HG03457 (cell line): ENCODE measurements around the gene HBZ.
"Not testable (repeated sequence)": the region's sequence is repeated elsewhere in the genome, so short reads cannot be mapped to it uniquely, and the experiment has no call there.

Experiments
- ATAC-seq: cut with Tn5 transposase; IDR thresholded peaks from one replicate; pipeline ENCODE4 v1.9.1; 2021; ENCODE audit warnings: moderate number of reproducible peaks; ENCODE audit not compliant: unreplicated experiment

HBZ gene

DNA sequence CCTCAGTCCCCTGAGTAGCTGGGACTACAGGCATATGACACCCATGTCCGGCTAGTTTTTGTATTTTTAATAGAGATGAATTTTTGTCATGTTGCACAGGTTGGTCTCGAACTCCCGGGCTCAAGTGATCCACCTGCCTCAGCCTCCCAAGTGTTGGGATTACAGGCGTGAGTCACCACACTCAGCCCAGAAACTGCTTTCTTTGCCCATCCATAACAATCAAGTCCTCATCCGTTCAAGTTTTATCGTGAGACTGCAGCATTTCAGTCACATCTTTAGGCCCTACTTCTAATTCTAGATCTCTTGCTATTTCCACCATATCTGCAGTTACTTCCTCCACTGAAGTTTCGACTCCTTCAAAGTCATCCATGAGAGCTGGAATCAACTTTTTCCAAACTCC, 20.3 kb upstream of the HBZ start:
- ATAC-seq, result no peak

DNA sequence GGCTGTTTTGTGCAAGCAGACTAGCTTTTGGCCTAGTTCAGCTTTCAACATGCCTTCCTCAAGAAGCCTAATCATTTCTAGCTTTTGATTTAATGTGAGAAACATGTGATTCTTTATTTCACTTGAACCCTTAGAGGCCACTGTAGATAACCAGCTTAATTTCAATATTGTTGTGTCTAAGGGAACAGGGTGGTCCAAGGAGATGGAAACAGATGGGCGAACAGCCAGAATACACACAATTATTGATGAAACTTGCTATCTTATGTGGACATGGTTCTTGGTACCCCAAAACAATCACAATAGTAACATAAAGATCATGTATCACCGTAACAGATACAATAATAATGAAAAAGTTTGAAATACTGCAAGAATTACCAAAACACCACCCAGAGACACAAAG, 18.7 kb upstream of the HBZ start:
- no peak for ATAC-seq

DNA sequence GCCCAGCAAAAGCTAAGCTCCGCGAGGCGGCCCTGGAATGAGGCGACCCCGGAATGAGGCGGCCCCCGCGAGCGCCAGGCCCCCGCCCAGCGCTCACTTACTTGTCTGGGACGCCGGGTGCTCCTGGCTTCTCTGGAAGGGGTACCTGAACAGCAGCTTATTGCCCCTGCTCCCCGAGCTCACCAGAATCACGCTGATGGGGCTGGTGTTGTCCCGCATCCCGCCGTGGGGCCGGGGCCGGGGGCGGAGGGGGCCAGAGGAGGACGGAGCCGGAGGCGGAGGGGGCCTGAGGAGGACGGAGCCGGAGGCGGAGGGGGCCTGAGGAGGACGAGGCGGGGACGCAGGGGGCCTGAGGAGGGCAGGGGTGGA, 14.4 kb upstream of the HBZ start:
- no peak for ATAC-seq

DNA sequence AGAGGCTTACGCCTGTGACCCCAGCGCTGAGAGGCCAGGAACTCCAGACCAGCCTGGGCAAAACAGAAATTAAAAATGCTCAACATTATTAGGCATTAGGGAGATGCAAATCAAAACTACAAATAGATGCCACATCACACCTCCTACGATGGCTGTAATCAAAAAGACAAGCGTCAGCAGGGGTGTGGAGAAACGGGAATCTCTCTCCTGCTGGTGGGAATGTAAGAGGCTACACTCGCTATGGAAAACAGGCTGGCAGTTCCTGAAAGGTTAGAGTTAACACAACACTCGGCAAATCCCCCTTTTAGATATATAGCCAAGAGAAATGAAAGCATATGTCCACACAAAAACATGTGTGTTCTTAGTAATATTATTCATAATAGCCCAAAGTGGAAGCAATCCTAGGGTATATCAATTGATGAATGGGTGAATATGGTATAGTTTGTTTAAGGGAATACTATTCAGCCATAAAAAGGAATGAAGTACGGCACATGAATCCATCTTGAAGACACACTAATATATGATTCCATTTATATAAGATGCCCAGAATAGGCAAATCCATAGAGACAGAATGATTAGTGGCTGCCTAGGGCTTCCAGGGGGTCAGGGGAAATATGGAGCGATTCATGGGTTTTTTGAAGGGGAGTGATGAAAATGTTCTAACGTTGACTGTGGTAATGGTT, 12.1 kb upstream of the HBZ start:
- ATAC-seq, result no peak

DNA sequence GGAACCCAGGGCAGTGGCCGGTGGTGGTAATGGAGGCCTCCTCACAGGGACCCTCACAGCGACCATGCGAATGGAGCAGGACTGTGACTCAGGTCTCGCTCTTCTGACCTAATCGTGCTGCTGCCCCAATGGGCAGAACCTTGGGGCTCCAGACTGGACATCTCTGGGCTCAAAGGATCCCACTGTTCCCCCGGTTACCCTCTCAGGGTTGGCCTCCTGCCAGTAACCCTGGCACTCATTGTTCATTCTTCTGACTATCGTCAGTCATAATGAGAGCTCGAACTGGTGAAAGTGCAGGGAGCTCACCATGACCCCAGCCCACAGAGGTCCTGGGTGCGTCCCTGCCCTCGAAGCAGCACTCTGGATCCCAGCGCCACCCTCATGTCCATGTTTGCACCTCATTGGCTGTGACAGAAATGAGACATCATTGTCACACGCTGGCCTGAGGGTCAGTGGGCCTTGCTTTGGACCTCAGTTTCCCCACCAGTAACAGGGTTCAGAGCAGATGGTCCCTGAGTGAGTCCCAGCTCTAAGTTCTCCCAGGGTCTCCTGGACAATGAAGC, 10.0 kb upstream of the HBZ start:
- no peak for ATAC-seq

DNA sequence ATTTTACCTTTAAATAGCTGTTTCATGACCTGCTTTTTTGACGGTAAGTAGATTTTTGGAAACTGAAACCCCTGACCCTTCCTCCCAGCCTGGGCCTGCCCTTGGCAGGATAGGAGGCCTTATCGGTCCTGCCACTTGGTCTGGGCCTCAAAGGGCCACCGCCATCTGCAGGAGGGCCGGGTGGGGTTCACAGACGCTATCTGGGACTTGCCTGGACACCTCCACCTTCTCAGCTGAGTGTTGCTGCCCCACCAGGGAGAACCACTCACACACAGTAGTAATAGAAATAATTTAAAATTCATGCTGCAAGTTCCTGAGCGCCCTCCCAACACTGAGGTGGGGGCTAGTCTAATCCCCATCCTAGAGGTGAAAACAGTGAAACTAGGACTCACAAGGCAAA, 9.4 kb upstream of the HBZ start:
- ATAC-seq, result no peak

DNA sequence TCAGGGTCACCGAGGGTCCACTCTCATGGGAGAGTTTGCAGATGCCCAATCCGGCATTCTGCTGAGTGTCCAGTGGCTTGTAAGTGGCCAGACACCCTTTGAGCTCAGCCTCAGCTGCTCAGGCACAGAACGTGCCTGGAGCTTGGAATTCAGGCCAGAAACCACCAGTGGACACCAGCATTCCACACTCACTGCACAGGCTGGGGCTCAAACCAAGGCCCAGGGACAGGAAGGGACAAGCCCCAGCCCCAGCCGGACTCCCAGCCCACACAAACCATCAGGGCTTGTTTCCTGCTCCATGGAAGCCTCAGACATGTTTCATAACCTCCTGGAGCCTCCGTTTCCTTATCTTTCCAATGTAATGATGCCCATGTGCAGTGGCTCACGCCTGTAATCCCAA, 9.0 kb upstream of the HBZ start:
- ATAC-seq, result no peak

DNA sequence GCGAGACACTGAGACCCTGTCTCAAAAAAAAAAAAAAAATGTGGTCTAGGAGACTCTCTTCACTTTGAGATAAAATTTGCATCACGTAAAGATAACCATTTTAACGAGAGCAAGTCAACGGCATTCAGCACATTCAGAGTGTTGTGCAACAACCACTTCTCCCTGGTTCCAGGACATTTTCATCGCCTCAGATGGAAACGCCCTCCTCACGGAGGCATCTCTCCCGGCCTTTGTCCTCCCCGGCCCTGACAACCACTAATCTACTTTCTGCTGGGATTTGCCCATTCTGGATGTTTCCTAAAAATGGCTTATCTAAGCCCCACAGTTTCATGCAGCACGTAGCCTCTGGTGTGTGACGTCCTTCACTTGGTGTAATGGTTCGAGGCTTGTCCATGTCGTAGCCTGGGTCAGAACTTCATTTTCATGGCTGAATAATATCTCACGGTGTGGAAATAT, 7.6 kb upstream of the HBZ start:
- ATAC-seq, result no peak

DNA sequence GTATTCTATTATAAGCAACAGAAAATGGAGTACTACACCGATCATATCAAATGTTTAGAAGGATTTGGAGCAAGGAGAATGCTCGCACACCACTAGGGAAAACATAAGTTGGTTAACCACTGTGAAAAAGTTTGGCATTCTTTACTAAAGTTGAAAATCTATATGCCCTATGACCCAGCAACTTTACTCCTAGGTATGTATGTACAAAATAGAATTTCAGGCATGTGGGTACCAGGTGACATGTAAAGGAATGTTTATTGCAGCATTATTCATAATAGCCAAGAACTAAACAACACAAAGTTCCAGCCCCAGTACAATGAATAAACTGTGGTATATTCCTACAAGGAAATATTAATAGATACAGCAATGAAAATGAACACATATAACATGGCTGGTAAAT, 5.8 kb upstream of the HBZ start:
- ATAC-seq, result no peak

DNA sequence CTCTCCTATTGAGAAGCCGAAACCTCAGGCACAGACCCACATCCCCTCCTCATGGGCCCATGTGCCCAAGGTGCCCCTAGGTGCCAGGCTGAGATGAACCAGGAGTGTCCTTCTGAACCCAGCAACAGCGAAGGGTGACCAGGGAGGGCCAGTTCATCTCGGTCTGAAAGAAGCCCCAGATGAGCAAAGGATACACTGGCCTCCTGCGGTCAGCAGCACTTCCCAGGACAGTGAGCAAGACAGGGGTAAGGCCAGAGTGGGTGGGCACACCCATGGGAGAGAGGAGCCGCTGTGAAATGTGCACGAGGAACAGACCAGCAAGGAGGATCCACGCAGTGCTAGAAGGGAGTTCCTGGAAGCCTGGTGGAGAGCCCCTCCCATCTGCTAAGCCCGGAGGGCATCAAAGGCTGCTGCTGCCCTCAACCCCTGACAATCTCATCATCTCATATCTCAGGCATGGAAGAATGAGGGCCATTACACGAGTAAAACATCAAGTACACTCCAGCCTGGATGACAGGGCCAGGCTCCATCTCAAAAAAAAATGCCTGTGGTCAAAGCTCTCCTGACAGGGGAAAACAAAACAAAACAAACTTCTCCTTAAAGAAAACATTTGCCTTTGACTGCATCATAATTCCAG, 3.3 kb upstream of the HBZ start:
- no peak for ATAC-seq

DNA sequence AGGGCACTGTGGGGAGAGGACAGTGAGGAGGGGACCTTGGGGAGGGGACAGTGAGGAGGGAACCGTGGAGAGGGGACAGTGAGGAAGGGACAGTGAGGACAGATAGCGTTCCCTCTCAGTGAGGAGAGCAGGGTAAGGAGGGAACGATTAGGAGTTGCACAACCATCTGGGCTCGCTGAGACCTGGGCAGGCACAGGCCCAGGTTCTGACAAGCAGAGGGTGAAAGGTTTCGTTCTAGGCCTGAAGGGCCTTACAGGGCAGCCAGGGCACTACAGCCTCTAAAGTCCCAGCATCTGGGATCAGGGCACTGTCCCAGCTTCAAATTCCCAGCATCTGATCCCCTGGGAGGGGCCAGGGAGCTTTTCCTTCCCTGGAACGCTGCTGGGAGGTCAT, 681 bp downstream of the HBZ start:
- not testable (repeated sequence) for ATAC-seq

DNA sequence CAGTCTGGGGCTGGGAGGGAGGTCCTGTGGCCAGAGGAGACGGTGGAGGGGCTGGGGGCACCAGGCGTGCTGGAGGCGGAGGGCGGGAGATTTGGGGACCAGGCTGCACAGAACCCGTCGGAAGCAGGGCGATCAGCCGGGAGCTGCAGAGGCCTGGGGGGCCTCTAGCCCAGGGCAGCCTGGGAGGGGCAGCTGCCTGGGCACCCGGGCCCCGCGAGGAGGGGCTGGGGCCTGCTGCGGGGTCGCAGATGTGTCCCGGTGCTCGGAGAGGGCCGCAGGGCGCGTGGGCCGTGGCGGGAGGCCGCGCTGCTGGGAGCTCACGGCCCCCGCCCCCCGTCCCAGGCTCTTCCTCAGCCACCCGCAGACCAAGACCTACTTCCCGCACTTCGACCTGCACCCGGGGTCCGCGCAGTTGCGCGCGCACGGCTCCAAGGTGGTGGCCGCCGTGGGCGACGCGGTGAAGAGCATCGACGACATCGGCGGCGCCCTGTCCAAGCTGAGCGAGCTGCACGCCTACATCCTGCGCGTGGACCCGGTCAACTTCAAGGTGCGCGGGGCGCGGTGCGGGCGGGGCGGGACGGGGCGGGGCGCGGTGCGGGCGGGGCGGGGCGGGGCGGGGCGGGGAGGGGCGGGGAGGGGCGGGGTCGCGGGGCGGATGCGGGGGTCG, 1.2 kb downstream of the HBZ start:
- ATAC-seq, result not testable (repeated sequence)

DNA sequence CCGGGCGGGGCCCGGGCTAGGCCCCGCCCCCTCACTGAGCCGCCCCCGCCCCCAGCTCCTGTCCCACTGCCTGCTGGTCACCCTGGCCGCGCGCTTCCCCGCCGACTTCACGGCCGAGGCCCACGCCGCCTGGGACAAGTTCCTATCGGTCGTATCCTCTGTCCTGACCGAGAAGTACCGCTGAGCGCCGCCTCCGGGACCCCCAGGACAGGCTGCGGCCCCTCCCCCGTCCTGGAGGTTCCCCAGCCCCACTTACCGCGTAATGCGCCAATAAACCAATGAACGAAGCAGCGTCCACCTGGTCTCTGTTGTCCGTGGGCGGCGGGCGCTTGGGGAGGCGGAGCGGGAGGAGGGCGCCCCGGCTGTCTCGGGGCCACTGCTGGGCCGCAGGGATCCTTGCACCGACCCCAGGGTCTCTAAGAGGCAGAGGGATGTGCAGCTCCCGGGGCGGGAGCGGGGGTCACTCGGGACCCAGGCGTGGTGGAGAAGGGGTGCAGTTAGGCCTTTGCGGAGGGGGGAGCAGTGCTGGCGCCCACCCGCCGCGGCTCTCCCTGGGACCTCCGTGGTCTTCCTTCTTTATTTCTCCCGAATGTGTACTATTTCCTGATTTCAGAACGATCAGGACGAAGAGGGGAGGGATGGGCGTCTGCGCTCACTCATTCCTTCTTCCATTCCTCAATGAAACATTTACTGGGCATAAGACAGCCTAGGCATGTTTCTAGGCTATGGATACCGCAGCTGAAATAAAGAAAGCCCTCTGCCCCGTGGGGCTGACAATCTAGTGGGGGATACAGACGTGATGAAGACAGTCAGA, 2.0 kb downstream of the HBZ start:
- ATAC-seq, result no peak

DNA sequence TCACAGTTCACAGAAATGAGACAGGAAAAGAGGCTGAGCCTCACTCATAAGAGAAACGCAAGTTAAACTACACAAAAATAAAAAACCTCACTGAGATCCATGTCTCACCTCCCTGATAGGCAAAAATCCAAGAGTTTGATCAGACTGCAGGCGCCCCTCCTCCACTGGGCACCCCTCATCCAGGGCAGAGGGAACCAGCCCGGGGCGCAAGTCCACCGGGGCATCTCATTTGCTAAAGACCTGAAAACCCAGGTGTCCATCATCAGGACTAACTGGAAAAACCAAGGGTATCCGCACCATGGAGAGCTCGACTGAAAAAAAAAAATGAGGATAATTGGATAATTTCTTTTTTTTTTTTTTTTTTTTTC, 2.6 kb downstream of the HBZ start:
- no peak for ATAC-seq

DNA sequence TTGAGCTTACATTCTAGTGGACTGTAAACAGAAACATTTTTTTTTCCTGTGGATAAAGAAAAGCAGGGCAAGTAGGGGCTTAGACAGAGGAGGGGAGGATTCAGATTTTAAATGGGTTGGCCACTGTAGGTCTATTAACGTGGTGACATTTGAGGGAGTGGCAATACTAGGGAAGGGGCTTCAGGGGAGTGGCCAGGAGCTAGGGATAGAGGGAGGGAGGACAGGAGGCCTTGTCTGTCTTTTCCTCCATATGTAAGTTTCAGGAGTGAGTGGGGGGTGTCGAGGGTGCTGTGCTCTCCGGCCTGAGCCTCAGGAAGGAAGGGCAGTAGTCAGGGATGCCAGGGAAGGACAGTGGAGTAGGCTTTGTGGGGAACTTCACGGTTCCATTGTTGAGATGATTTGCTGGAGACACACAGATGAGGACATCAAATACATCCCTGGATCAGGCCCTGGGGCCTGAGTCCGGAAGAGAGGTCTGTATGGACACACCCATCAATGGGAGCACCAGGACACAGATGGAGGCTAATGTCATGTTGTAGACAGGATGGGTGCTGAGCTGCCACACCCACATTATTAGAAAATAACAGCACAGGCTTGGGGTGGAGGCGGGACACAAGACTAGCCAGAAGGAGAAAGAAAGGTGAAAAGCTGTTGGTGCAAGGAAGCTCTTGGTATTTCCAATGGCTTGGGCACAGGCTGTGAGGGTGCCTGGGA, 6.8 kb downstream of the HBZ start:
- no peak for ATAC-seq

DNA sequence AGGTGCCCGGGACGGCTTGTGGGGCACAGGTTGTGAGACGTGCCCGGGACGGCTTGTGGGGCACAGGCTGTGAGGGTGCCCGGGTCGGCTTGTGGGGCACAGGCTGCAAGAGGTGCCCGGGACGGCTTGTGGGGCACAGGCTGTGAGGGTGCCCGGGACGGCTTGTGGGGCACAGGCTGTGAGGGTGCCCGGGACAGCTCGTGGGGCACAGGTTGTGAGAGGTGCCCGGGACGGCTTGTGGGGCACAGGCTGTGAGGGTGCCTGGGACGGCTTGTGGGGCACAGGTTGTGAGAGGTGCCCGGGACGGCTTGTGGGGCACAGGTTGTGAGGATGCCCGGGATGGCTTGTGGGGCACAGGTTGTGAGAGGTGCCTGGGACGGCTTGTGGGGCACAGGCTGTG, 7.8 kb downstream of the HBZ start:
- not testable (repeated sequence) for ATAC-seq

DNA sequence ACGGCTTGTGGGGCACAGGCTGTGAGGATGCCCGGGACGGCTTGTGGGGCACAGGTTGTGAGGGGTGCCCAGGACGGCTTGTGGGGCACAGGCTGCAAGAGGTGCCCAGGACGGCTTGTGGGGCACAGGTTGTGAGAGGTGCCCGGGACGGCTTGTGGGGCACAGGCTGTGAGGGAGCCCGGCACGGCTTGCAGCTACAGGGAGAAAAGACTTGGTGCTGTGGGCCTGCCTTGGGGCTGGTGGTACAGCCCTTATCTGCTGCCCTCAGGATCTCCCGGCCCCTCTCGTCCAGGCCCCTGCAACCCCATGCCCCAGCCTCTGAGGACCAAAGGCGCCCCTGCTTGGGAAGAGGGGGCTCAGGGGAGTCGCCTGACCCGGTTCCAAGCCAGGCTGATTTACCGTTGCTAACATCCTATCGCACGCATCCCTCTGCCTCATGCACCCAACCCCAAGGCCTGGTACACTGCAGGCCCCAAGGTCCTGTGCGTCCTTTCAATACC, 8.3 kb downstream of the HBZ start:
- no peak for ATAC-seq

DNA sequence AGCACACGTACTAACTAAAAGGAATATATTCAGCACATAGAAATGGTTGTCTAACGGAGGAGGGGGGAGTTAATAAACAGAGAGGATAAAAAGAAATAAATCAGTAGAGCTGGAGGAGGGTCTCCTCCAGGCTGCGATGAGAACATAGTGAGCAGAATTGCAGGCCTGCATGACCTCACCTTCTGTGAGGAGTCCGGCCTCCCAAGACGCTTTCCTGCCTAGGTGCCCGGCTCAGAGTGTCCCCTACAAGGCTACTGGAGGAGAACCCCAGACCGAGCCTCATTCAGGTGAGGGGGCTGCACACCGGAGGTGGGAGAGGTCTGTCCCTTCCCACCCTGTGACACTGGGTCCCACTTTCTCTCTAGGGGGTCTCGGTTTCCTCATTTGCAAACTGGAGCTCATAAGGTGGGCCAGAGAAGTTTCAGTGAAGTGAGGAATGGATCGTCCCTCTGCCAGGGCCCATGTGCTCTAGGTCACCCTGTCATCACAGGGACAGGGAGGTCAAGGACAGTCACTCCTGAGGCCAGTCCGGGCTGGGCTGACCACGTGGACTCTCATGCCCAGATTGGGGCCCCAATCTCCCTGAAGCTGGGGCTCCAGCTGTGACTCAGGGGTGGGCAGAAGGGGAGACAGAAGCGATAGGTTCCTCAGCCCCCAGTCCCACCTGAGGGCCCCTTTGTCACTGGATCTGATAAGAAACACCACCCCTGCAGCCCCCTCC, 10.0 kb downstream of the HBZ start:
- no peak for ATAC-seq

DNA sequence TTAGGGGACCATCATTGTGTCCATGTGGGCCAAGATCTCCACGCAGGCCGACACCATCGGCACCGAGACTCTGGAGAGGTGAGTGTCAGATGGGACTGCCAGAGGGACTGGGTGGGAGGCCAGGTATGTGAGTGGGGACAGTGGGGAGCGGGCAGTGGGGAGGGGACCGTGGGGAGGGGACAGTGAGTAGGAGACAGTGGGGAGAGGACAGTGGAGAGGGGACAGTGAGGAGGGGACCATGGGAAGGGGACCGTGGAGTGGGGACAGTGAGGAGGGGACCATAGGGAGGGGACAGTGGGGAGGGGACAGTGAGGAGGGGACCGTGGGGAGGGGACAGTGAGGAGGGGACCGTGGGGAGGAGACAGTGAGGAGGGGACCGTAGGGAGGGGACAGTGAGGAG, 10.7 kb downstream of the HBZ start:
- not testable (repeated sequence) for ATAC-seq

DNA sequence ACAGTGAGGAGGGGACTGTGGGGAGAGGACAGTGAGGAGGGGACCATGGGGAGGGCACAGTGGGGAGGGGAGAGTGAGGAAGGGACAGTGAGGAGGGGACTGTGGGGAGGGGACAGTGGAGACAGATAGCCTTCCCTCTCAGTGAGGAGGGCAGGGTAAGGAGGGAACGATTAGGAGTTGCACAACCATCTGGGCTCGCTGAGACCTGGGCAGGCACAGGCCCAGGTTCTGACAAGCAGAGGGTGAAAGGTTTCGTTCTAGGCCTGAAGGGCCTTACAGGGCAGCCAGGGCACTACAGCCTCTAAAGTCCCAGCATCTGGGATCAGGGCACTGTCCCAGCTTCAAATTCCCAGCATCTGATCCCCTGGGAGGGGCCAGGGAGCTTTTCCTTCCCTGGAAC, 11.3 kb downstream of the HBZ start:
- not testable (repeated sequence) for ATAC-seq
